Endothelial cell of umbilical vein (primary cell): Measurements from ENCODE around the gene RAD54L.

ENCODE experiments used
- EZH2 ChIP-seq: IDR thresholded peaks from 2 replicates; pipeline ENCODE4 v1.6.1; 2012; ENCODE audit warnings: borderline replicate concordance, low read depth, mild to moderate bottlenecking, moderate library complexity, low read length, inconsistent platforms; ENCODE audit not compliant: severe bottlenecking
- TF ChIP-seq, protein P1 (sequence below), 2 donors: IDR thresholded peaks; 1 replicate in 1 of 2; 2 replicates in 1 of 2; pipeline ENCODE4 v1.5.1; 2011; ENCODE audit warnings: low read length in 2 of 2, mild to moderate bottlenecking in 2 of 2, moderate library complexity in 2 of 2, control low read depth in 1 of 2, inconsistent platforms in 1 of 2, low read depth in 1 of 2; ENCODE audit not compliant: insufficient read depth in 1 of 2; ENCODE audit errors: extremely low read depth in 1 of 2

DNA sequence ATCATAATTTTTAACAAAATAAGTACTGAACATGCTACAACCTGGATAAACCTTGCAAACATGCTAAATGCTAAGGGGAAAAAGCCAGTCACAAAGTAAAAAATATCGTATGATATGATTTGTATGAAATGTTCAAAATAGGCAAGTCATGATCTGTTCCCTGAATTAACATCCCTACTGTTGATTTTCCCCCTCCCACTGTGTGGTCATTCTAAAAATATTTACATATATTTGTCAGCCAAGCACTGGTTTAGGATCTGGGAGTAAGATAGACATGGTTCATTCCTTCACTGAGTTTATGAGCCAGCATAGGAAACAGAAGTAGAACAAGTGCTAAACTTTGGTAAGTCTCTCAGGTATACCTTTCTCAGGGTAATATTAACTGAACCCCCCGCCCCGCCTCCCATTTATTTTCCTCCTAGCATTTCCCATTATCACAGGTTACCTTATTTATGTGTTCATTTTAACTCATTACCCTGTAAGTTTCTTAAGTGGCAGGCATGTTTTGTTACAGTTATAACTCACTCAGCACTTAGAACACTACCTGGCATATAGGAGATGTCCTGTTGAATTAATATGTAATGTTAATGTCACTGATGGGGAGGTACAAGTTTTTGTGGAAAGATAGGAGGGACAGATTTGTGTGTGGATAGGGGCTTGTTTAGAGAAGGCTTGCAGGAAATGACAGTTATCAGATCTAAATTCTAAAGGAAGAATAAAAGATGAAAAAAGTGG, 68.3 kb downstream of the RAD54L start:
- TF ChIP-seq, protein P1, sequence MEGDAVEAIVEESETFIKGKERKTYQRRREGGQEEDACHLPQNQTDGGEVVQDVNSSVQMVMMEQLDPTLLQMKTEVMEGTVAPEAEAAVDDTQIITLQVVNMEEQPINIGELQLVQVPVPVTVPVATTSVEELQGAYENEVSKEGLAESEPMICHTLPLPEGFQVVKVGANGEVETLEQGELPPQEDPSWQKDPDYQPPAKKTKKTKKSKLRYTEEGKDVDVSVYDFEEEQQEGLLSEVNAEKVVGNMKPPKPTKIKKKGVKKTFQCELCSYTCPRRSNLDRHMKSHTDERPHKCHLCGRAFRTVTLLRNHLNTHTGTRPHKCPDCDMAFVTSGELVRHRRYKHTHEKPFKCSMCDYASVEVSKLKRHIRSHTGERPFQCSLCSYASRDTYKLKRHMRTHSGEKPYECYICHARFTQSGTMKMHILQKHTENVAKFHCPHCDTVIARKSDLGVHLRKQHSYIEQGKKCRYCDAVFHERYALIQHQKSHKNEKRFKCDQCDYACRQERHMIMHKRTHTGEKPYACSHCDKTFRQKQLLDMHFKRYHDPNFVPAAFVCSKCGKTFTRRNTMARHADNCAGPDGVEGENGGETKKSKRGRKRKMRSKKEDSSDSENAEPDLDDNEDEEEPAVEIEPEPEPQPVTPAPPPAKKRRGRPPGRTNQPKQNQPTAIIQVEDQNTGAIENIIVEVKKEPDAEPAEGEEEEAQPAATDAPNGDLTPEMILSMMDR (IDR thresholded peaks at IDR 0.05; ENCODE audit: extremely low read depth in 1 of 2, insufficient read depth in 1 of 2, low read depth in 1 of 2, low read length in 2 of 2): no peak
- no peak for TF ChIP-seq EZH2
